Upper lobe of left lung (tissue), 6 donors: ENCODE results near the gene HILPDA. TPM values are rescaled to one million over a fixed set of nuclear protein-coding genes. Genes with fewer than 3 reads are reported as not detected.
"Not testable (repeated sequence)": the region's sequence is repeated elsewhere in the genome, so short reads cannot be mapped to it uniquely, and the experiment has no call there.

Experiments used
- ATAC-seq, 2 donors: fragments of 200-7000 bp; cut with Tn5 transposase; one replicate each; pipeline ENCODE4 v1.9.1; 2022; ENCODE audit warnings: mild to moderate bottlenecking in 2 of 2, moderate library complexity in 2 of 2; ENCODE audit not compliant: low FRiP score in 2 of 2
- DNase-seq, 2 donors: peaks; one replicate each; pipeline ENCODE4 v3.0.0-alpha.2; 2019 to 2020
- H3K27ac ChIP-seq, 4 donors: fragments of 200-600 bp; sonication (generic); one replicate each; pipeline ENCODE4 v1.5.1; 2016 to 2019
- H3K27me3 ChIP-seq, 4 donors: fragments of 200-600 bp; sonication (generic); one replicate each; pipeline ENCODE4 v1.5.1; 2017 to 2019
- H3K36me3 ChIP-seq, 4 donors: fragments of 200-600 bp; sonication (generic); one replicate each; pipeline ENCODE4 v1.5.1; 2016 to 2019
- H3K4me1 ChIP-seq, 4 donors: fragments of 200-600 bp; sonication (generic); one replicate each; pipeline ENCODE4 v1.5.1; 2018 to 2019
- H3K4me3 ChIP-seq, 4 donors: fragments of 200-600 bp; sonication (generic); one replicate each; pipeline ENCODE4 v1.5.1; 2017 to 2019; ENCODE audit warnings: mild to moderate bottlenecking in 2 of 4, moderate library complexity in 1 of 4
- H3K9me3 ChIP-seq, 4 donors: fragments of 200-600 bp; sonication (generic); one replicate each; pipeline ENCODE4 v1.5.1; 2018 to 2019
- CTCF ChIP-seq, 6 experiments: fragments of 450-650 bp in 4 of 6; fragments of 200-600 bp in 2 of 6; sonication (generic) in 2 of 6; IDR thresholded peaks; one replicate each; pipeline ENCODE4 v1.5.1; 2016 to 2019; ENCODE audit warnings: antibody characterized with exemption in 6 of 6
- EP300 ChIP-seq, 4 donors: sonication (generic); formaldehyde crosslinking; IDR thresholded peaks; one replicate each; pipeline ENCODE4 v1.5.1; 2017; ENCODE audit warnings: antibody characterized with exemption in 4 of 4, control low read depth in 2 of 4
- POLR2A ChIP-seq, 4 donors: fragments of 450-650 bp; IDR thresholded peaks; one replicate each; pipeline ENCODE4 v1.5.1; 2016 to 2017; ENCODE audit warnings: antibody characterized with exemption in 4 of 4, mild to moderate bottlenecking in 2 of 4
- POLR2AphosphoS5 ChIP-seq, 2 donors: sonication (generic); formaldehyde crosslinking; IDR thresholded peaks; one replicate each; pipeline ENCODE4 v1.5.1; 2017; ENCODE audit warnings: antibody characterized with exemption in 2 of 2
- WGBS, 2 donors: methylation state at CpG; one replicate each; pipeline ENCODE4 v1.1.5; 2017 to 2018; 5-methylcytosine and 5-hydroxymethylcytosine counted together
- small RNA-seq, 4 donors: library from RNA; depleted of rRNA; stranded (forward); fragments of <200 nt; gene quantifications; one replicate each; pipeline ENCODE3, GENCODE V24; 2016
- total RNA-seq, 6 donors: library from RNA; depleted of rRNA in 4 of 6; stranded (reverse); fragments of >200 nt in 4 of 6; gene quantifications; one replicate each; pipeline versions ENCODE4 v1.1.0 to v1.2.1, GENCODE V29; 2016 to 2021
- donor health status: DM: no; HTN: no; CAD: no; lungs with moderate emphysema.
- donor health status: DM: no; HTN: yes; CAD: no; lungs with severe emphysema.

The HILPDA gene
- total RNA-seq, 6 donors from 2014 or later, result 2.6 to 14.9 (median 7.3) TPM

GRCh38 chr7:128497405-128497804, 41.7 kb downstream of the HILPDA start:
- Histone ChIP-seq H3K27ac (no peak overlapping the region), H3K9me3 (no peaks in the 10 kb centered on the region), H3K27me3 (no peaks in the 10 kb centered on the region), H3K36me3 (peaks cover 15 to 83% (median 50%) of the 10 kb centered on the region in 4 donors), H3K4me1 (no peaks in the 10 kb centered on the region), H3K4me3 (no peak overlapping the region)
- TF ChIP-seq CTCF (IDR thresholded peaks at IDR 0.05), result no peak
- no peak for TF ChIP-seq POLR2AphosphoS5 (IDR thresholded peaks at IDR 0.05)
- TF ChIP-seq EP300 (IDR thresholded peaks at IDR 0.05), result no peak
- no peak for TF ChIP-seq POLR2A (IDR thresholded peaks at IDR 0.05)
- no peak for DNase-seq
- WGBS, 2 donors, result 83 to 90% methylated on average over 6 to 9 of the region's 9 CpGs
- ATAC-seq, result no peak

GRCh38 chr7:128505416-128505815, 49.7 kb downstream of the HILPDA start:
- H3K27ac ChIP-seq, ATAC-seq, H3K4me3 ChIP-seq, H3K4me1 ChIP-seq, DNase-seq, H3K9me3 ChIP-seq, H3K27me3 ChIP-seq: not testable (repeated sequence)
- H3K36me3 ChIP-seq, result peaks cover 4 to 28% (median 16%) of the 10 kb centered on the region in 4 donors
- 46 to 90% methylated on average over 2 of the region's 2 CpGs for WGBS, 2 donors

- not testable (repeated sequence) for H3K4me1 ChIP-seq, ATAC-seq, H3K27me3 ChIP-seq, H3K27ac ChIP-seq, DNase-seq, H3K9me3 ChIP-seq, H3K4me3 ChIP-seq
- WGBS, 2 donors, result 86 to 94% methylated on average over 3 of the region's 3 CpGs
- H3K36me3 ChIP-seq, result peaks cover 0 to 14% (median 9%) of the 10 kb centered on the region in 4 donors
These were observed 51.1 kb downstream of the HILPDA start for GRCh38 chr7:128506819-128507218.

- not testable (repeated sequence) for DNase-seq, H3K27me3 ChIP-seq, H3K4me3 ChIP-seq, ATAC-seq, H3K27ac ChIP-seq, H3K9me3 ChIP-seq, H3K4me1 ChIP-seq, H3K36me3 ChIP-seq
- WGBS, 2 donors, result 91 to 94% methylated on average over 5 of the region's 5 CpGs
These were observed 51.8 kb downstream of the HILPDA start for GRCh38 chr7:128507321-128507993.

Small RNA genes within 50 kb of the gene (small RNA-seq; reads per million reads assigned to genes)
- 0 reads per million in 4 donors for gene AC010655.1
- 0 reads per million in 4 donors for gene AC010655.2
- gene RF00017, result 0 reads per million in 4 donors
- 0 reads per million in 4 donors for gene RNU7-54P

Other genes with a start within 250 kb of the HILPDA start
- gene LEP, start 214.6 kb upstream of the HILPDA start, total RNA-seq, result not detected
- gene RBM28, start 112.0 kb upstream of the HILPDA start, total RNA-seq, result 100 to 1,000 TPM in 1 of 6 donors, 10 to 100 TPM in 5; 20.1 to 108 (median 29.4) TPM
- 10 to 100 TPM in 1 of 6 donors, 1 to 10 TPM in 2, under 1 TPM in 3; 0.30 to 10.5 (median 0.91) TPM for gene PRRT4, start 94.2 kb upstream of the HILPDA start, total RNA-seq
- gene IMPDH1, start 45.9 kb upstream of the HILPDA start, total RNA-seq, result 100 to 1,000 TPM in 2 of 6 donors, 10 to 100 TPM in 4; 47.2 to 107 (median 81.5) TPM
- 10 to 100 TPM; 17.8 to 24.5 (median 21.2) TPM for gene METTL2B, start 20.9 kb downstream of the HILPDA start, total RNA-seq
- gene GARIN1A, start 216.4 kb downstream of the HILPDA start, total RNA-seq, result 10 to 100 TPM in 2 of 6 donors, 1 to 10 TPM in 3, under 1 TPM in 1; 0.61 to 24.1 (median 3.1) TPM